ENCODE results near the gene CIAO2B.

CIAO2B gene

DNA sequence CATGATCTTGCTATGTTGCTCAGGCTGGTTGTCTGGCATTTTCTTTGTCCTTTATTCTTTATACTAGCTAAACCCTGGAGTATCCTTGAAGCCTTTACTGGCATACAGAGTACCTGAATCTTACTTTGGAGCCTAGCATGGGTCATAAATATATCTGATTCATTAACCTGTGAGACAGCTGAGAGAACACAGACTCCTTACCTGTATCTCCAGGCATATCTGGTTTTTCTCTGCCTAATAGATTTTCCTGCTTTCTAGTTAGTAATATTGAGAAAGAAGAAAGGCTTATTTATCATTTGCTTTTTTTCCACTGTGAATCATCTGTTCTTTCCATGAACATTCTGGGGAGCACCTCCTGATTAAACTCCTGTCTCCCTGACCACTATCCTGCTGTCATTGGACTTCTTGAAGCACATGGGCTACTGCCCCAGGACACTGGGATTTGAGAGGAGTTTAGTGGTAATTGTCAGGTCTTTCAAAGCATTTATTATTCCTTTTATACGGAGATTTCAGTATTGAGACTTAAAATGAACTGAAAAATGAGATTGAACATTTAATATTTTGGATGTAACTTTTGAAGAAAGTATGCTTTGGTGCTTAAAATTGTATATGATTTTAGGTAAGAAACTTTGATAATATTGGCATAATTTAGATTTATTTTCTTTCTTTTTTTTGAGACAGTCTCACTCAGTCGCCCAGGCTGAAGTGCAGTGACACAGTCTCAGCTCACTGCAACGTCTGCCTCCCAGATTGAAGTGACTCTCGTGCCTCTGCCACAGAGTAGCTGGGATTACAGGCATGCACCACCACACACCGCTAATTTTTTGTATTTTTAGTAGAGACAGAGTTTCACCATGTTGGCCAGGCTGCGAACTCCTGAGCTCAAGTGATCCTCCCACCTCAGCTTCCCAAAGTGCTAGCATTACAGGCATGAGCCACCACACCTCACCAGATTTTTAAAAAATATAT lies 45.3 kb downstream of the CIAO2B start:
- DNase-seq = no peak

DNA sequence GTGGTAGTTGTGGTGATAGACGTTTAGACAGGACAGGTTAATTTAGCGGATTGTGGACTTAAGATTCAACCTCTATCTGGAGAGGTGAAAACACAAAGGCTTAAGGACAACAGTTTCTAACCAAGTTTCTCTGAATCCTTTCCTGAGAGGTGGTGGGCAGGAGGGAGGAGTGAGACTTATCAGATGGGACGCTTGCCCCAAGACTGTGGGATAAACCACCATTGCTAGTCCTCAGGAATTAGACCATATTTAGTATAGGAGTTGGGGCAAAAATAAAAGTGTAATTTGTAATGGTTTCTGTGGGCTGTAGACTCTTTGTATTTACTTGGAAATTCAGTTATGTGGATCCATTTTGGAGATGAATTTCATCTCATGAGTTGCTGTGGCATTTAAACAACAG lies 47.3 kb downstream of the CIAO2B start:
- no peak for DNase-seq

DNA sequence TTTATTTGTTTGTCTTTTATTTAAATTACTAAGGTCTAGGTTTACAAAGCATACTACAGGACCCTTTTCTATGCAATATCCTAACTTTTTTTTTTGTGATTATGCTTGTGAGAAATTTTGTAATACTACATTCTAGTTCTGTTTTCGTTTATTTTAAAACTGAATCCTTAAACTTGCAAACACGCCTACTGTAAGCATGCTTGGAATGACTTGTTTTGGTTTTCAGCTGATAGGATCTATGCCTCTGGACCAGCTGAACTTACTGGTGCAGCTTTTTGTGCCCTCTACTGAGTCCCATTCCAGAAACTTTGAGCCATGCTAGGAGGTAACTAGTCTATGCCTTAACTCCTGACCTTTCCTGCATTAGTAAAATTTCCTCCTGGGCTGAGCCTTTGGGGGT lies 47.9 kb downstream of the CIAO2B start:
- no peak for DNase-seq

DNA sequence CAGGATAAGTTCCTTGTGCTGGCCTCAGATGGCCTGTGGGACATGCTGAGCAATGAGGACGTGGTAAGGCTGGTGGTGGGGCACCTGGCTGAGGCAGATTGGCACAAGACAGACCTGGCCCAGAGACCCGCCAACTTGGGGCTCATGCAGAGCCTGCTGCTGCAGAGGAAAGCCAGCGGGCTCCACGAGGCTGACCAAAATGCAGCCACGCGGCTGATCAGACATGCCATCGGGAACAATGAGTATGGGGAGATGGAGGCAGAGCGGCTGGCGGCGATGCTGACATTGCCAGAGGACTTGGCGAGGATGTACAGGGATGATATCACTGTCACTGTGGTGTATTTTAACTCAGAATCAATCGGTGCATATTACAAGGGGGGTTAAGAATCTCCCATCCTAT lies 48.7 kb downstream of the CIAO2B start:
- DNase-seq = no peak

DNA sequence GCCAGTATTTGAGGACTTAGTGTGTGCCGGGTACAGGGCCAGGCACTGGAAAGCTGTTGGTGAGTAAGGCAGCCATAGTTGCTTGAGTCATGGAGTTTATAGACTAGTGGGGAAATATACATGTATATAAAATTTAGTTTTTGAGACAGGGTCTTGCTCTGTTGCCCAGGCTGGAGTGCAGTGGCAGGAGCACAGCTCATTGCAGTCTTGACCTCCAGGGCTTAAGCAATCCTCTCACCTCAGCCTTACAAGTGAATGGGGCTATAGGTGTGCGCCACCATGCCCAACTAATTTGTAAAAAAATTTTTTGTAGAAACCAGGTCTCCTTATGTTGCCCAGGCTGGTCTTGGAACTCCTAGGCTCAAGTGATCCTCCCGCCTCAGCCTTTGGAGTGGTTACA lies 51.5 kb downstream of the CIAO2B start:
- DNase-seq = no peak

All from amygdala (tissue), 56 donors.